ENCODE results near the gene PLCB2.

The PLCB2 gene

GRCh38 chr15:40287968-40288367 lies 19.8 kb downstream of the PLCB2 start:
- DNase-seq (ENCODE audit: low read depth in 2 of 2, low spot score in 1 of 2) = no peak

- DNase-seq (ENCODE audit: low read depth in 2 of 2, low spot score in 1 of 2) = no peak
These were observed 20.2 kb downstream of the PLCB2 start for GRCh38 chr15:40287505-40287904.

DNA sequence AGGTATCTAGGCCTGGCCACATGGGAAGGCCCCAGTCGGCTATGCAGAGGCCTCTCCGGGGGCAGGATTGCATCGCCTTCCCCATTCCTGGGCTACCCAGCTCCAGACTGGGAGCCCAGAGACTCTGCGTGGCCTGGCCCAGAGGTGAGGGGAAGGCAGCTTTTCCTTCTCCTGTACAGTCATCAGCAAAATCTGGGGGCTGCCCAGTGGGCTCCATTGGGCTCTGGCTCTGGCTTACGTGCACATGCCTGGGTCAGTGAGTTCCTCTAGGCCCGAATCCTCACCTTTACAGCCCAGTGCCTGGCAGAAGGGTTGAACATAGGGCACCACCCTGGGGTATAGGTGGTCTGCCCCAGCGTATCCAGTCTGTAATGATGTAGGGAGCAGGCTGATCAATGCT lies 20.9 kb downstream of the PLCB2 start:
- no peak for DNase-seq (ENCODE audit: low read depth in 2 of 2, low spot score in 1 of 2)

GRCh38 chr15:40286061-40286532 lies 21.6 kb downstream of the PLCB2 start:
- no peak for DNase-seq (ENCODE audit: low read depth in 2 of 2, low spot score in 1 of 2)

GRCh38 chr15:40285554-40286011 lies 22.2 kb downstream of the PLCB2 start:
- no peak for DNase-seq (ENCODE audit: low read depth in 2 of 2, low spot score in 1 of 2)

DNA sequence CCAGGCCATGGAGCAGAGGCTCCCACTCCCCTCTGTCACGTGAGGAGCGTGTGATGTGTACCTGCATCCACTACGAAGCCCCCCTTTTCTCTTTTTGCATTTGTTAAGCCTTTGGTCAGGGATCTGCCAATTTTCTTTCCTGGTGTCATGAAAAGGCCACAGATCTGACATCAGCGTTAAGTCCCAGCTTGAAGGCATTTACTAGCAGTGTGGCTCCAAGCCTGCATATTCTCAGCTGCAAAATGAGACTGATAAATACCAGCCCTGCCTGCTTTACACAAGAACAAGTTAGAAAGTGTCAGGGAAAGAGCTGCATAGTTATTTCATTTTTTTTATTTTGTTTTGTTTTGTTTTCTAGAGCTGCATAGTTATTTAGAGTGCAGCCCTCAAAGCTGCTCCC lies 22.6 kb downstream of the PLCB2 start:
- DNase-seq (ENCODE audit: low read depth in 2 of 2, low spot score in 1 of 2) = no peak

DNA sequence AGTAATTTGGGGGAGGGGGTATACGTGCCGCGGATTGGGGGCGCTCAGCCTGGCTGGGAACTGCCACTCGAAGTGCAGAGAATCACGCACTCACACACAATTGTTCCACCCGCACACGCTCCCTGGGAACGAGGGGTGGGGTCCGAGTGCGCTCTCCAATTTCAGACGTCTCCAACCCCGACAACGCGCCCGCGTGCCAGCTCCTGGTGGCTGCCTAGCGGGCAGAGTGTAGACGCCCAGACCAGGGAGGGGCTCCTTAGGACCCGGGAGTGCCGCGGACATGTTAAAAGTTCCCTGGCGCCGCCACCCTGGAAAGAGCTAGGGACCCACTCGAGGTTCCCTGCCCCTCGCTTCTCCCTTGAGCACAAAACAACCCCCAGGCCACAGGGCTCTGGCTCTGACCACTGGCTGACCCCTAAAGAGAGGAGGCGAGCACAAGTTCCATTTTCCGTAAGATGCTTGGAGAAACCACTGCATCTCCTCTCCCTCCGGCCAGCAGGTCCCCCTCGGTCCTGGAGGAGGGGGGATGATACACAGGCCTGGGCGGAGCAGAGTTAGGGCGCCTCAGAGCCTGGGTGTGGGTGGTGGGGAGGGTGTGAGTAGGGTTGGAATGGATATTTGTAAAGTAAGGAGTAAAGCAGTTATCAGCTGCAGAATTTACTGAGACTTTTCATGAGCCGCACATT lies 24.0 kb downstream of the PLCB2 start:
- no peak for DNase-seq (ENCODE audit: low read depth in 2 of 2, low spot score in 1 of 2)

DNA sequence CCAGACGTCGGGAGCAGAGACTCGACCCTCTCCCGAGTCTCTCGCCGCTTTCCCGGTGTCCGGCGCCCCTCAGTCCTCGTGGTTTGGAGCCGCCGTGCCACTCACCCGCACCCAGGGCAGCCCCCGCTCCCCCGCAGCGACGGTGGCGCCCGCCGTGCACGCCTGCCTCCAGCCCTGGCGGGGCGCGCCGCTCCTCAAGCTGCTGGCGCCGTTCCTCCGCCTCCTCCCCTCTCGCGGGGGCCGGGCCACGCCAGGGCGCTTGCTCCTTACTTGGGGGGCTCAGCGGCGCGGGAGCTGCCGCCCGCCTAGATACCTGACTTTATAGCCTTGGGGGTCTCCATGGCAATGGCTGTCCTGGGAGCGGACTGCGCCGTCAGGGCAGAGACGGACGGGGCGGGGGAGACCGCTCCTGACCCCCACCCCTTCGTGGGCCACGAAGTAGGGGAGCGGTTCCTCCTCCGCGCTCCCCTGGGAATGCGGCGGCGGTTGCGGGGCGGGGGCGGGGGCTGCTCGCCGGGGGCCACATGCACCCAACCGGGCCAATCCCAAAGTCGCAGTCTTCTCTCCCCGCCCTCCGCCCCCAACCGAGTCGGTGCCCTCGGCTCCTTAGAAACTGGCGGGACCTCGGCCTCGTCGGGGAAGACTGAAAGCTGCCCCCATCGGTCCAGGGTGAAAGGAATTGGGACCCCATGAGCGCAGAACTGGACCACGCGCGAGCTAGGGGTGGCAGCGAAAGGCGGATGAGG lies 24.7 kb downstream of the PLCB2 start, which contains the start of gene ANKRD63:
ANKRD63 (minus strand) TSS at position 196 of the 746 bp plus-strand sequence. CDS start 478 bp downstream, outside the sequence.
- DNase-seq (ENCODE audit: low read depth in 2 of 2, low spot score in 1 of 2) = no peak

DNA sequence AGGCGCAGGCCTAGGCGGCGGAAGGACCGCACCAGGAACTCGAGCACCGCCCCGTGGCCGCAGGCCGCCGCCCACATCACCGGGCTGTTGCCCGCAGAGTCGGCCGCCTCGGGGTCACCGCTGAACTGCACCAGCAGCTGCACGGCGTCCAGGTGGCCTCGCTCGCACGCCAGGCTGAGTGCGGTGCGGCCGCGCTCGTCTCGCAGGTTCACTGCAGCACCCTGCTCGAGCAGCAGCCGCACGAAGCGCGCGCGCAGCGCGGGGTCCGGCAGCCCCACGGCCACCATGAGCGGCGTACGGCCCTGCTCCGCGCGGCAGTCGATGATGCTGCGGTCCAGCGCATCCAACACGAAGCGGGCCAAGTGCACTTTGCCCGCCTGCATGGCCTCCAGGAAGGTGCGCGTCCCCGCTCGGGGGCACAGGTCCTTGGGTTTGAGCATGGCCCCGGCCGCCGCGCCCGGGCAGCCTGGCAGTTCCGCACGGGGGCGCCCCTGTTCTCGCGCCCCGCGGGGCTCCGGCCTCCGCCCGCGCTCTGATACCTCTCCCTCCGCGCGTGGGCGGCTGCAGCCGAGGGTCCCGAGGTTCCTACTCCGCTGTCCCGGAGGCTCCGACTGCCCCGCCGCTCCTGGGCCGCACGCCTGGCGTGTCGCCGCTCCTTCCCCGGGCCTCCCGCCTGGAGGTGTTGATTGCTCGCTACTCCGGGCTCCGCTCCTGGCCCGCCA lies 25.4 kb downstream of the PLCB2 start:
- DNase-seq (ENCODE audit: low read depth in 2 of 2, low spot score in 1 of 2) = no peak

GRCh38 chr15:40281801-40282146 lies 26.0 kb downstream of the PLCB2 start:
- no peak for DNase-seq (ENCODE audit: low read depth in 2 of 2, low spot score in 1 of 2)

GRCh38 chr15:40281057-40281800 lies 26.5 kb downstream of the PLCB2 start:
- DNase-seq (ENCODE audit: low read depth in 2 of 2, low spot score in 1 of 2) = no peak

DNA sequence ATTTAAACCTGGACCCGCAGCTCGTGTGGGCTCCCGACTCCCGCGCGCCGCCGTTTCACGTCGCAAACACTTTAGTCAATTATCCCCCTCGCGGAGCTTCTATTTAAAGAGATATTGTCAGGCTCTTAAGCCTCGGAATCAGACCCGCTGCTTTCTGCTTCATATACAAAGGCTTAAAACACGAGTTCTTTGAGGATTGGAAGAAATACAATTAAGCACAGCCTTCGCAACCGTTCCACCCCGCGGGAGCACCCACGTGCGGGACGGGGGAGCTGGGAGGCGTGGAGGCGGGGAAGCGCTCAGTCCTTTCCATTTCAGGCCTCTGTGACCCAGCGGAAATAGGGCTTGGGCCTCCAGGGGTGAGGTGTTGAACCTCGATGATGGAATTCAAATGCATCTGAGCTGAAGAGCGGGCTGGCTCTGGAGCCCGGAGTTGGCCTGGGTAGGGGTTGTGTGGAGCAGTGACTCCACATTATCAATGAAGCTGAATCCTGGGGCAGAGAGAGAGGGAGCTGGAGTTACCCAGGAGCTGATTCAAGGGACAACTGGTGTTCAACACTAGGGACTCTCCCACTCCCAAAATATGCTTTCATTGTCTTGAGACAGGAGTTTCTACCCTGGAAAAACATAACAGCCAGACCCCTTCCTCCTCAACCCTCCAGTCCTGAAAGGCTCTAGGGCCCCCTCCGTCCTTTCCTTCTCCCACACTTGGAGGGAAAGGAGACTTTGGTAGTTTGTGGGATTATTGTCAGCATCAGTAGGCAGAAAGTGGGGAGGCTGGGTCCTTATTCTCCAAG lies 27.3 kb downstream of the PLCB2 start:
- no peak for DNase-seq (ENCODE audit: low read depth in 2 of 2, low spot score in 1 of 2)

DNA sequence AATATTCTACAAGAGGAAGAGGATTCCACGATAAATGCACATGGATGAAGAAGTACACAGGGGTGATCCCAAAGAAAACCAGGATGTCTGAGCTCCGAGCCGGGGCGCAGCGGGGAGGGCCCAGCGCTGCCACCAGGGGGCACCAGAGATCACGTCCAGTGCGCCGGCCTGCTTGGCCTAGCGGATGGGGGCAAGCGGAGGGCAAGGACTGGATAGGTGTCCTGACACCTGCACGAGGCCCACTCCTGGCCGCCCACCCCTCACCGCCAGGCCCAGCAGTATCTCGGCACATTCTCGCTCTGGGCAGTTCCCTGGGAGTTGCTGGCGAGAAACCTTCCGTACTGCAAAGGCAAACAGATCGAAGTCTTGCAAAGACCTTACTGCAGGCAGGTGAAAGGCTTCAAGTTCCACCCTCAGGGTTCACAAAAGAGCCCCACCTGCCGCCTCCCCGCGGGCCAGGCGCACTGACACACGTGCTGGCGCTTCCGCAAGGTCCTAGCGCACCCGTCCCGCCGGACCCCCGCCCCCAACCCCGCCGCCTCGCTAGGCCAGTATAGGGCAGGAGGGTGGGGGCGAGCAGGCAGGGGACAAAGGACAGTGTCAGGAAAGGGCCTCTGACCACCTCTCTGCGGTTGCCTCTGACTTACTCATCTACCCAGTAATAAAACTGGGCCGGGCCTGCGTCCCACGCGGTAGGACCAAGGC lies 28.1 kb downstream of the PLCB2 start:
- DNase-seq (ENCODE audit: low read depth in 2 of 2, low spot score in 1 of 2) = peak; percentile 38 to 49

- no peak for DNase-seq (ENCODE audit: low read depth in 2 of 2, low spot score in 1 of 2)
These were observed 29.7 kb downstream of the PLCB2 start for GRCh38 chr15:40278026-40278425.

- DNase-seq (ENCODE audit: low read depth in 2 of 2, low spot score in 1 of 2) = no peak
These were observed 30.3 kb downstream of the PLCB2 start for GRCh38 chr15:40277471-40277870.

DNA sequence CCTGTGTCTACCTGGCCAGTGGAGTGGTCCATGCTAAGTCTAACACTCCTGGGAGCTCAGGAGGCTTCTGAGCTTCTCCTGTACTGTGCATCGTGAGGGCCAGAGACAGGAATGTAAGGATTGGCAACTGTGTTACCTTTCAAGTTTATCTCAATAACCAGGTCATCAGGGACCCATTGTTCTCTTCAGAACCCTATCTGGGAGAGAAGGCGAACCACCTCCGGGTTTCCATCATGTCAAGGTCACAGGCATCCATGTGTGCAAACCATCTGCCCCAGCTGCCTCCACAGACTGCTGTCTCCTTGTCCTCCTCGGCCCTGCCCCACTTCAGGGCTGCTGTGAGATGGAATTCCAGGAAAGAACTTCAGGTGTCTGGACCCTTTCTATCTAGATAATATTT lies 30.8 kb downstream of the PLCB2 start:
- no peak for DNase-seq (ENCODE audit: low read depth in 2 of 2, low spot score in 1 of 2)

DNA sequence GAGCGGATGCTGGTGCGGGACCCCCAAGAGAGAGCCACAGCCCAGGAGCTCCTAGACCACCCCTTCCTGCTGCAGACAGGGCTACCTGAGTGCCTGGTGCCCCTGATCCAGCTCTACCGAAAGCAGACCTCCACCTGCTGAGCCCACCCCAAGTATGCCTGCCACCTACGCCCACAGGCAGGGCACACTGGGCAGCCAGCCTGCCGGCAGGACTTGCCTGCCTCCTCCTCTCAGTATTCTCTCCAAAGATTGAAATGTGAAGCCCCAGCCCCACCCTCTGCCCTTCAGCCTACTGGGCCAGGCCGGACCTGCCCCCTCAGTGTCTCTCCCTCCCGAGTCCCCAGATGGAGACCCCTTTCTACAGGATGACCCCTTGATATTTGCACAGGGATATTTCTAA lies 31.8 kb downstream of the PLCB2 start:
- DNase-seq (ENCODE audit: low read depth in 2 of 2, low spot score in 1 of 2) = no peak

GRCh38 chr15:40275523-40275922 lies 32.2 kb downstream of the PLCB2 start:
- no peak for DNase-seq (ENCODE audit: low read depth in 2 of 2, low spot score in 1 of 2)

DNA sequence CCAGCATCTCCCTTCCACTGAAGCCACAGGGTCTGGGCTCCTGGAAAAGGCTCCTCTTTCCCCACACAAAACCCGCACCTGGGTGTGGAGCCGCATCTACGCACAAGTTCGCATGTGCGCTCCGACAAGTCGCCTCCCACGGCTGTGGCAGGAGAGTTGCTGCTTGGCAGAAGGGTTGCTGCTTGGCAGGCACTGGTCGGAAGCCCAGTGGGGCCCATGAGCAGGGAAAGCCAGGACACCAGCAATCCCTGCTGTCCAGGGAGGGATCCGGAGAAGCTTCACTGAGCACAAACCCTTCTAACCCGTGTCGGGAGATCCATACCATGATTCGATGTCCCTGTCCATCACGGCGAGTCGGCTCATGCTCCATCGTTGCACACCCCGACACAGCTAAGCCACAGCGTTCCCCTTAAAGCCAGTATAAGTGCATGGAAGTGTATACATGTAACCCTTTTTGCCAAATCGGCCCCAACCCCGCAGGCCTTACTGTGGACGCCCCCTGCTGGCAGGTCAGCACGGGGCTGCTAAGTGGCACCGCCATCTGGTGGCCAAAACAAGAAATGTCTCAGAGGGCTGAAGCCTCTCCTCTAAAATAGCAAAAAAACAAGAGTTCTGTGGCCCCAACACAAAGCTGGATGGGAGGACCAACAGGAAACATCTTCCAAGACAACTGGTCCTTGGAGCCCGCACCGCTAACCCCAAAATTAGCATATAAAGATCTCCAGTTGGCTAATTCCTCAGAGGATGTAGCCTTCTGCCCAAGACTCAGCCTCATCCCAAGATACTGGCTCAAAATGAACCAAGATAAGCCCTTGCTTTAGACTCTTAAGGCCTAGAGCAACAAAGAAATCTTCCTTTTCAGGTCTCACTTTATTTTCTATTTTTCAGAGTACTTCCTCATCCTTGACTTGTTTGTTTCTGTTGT lies 33.1 kb downstream of the PLCB2 start:
- peak; percentile 79 to 86 for DNase-seq (ENCODE audit: low read depth in 2 of 2, low spot score in 1 of 2)
